Endometrial microvascular endothelial cells (primary cell): ENCODE results near the gene PCSK9. TPM values are rescaled to one million over a fixed set of nuclear protein-coding genes. Genes with fewer than 3 reads are reported as not detected.
"Not testable (repeated sequence)": the region's sequence is repeated elsewhere in the genome, so short reads cannot be mapped to it uniquely, and the experiment has no call there.

ENCODE experiments used
- in situ Hi-C: cut with HindIII; loops from 2 replicates; pipeline ENCODE4 v1.10.0; 2017; ENCODE audit warnings: low sequenced_read_pairs, low pct_unique_long_range_greater_than_20kb; ENCODE audit errors: inconsistent ontology term
- total RNA-seq: library from RNA; depleted of rRNA; stranded (reverse); fragments of >200 nt; gene quantifications from one replicate; pipeline ENCODE4 v1.2.3, GENCODE V29; 2015; ENCODE audit errors: inconsistent ontology term

PCSK9 gene
- total RNA-seq, 1 donor from 2014 or later, result not detected

GRCh38 chr1:55005351-55006140, 33.8 kb upstream of the PCSK9 start:
- in situ Hi-C loops, result no loop called here

GRCh38 chr1:55006931-55007330, 32.4 kb upstream of the PCSK9 start:
- in situ Hi-C loops, result no loop called here

- in situ Hi-C loops, result no loop called here
Measured at GRCh38 chr1:55007625-55008024, 31.7 kb upstream of the PCSK9 start.

GRCh38 chr1:55010194-55010886, 29.0 kb upstream of the PCSK9 start:
- in situ Hi-C loops, result no loop called here

- in situ Hi-C loops, result no loop called here
Measured at GRCh38 chr1:55010887-55011217, 28.5 kb upstream of the PCSK9 start.

- in situ Hi-C loops, result no loop called here
Measured at GRCh38 chr1:55012661-55013060, 26.7 kb upstream of the PCSK9 start.

GRCh38 chr1:55015123-55015522, 24.2 kb upstream of the PCSK9 start:
- in situ Hi-C loops, result no loop called here

GRCh38 chr1:55015731-55016620, 23.4 kb upstream of the PCSK9 start:
- in situ Hi-C loops, result no loop called here

GRCh38 chr1:55018395-55018794, 21.0 kb upstream of the PCSK9 start:
- in situ Hi-C loops, result no loop called here

GRCh38 chr1:55021942-55022546, 17.3 kb upstream of the PCSK9 start:
- in situ Hi-C loops, result no loop called here

- in situ Hi-C loops, result not testable (repeated sequence)
Measured at GRCh38 chr1:55024163-55024562, 15.2 kb upstream of the PCSK9 start.

GRCh38 chr1:55026682-55027081, 12.7 kb upstream of the PCSK9 start:
- in situ Hi-C loops, result not testable (repeated sequence)

GRCh38 chr1:55031098-55031497, 8.2 kb upstream of the PCSK9 start:
- in situ Hi-C loops, result not testable (repeated sequence)

- in situ Hi-C loops, result no loop called here
Measured at GRCh38 chr1:55033265-55033614, 6.1 kb upstream of the PCSK9 start.

GRCh38 chr1:55034476-55035133, 4.7 kb upstream of the PCSK9 start:
- in situ Hi-C loops, result no loop called here

GRCh38 chr1:55035904-55036303, 3.4 kb upstream of the PCSK9 start:
- in situ Hi-C loops, result no loop called here

GRCh38 chr1:55037733-55038551, 1.4 kb upstream of the PCSK9 start:
- in situ Hi-C loops, result no loop called here

- in situ Hi-C loops, result no loop called here
Measured at GRCh38 chr1:55038552-55038838, 853 bp upstream of the PCSK9 start.
